WERI-Rb-1 (cell line): Measurements from ENCODE around the gene MMP19.

Experiments
- DNase-seq: peaks from one replicate; pipeline ENCODE4 v3.0.0-alpha.2; 2020
- H3K27ac ChIP-seq: fragments of 250-450 bp; sonication (Bioruptor Pico); 2 replicates; pipeline ENCODE4 v1.5.1; 2020; ENCODE audit warnings: mild to moderate bottlenecking, moderate library complexity
- H3K27me3 ChIP-seq: fragments of 250-450 bp; sonication (Bioruptor Pico); 2 replicates; pipeline ENCODE4 v1.5.1; 2021; ENCODE audit warnings: mild to moderate bottlenecking, low read depth, moderate library complexity; ENCODE audit not compliant: insufficient read depth, severe bottlenecking
- H3K36me3 ChIP-seq: fragments of 250-450 bp; sonication (Bioruptor Pico); 2 replicates; pipeline ENCODE4 v1.5.1; 2020; ENCODE audit warnings: mild to moderate bottlenecking, moderate library complexity
- H3K4me3 ChIP-seq: 2 replicates; pipeline ENCODE4 v1.5.1; 2011; ENCODE audit warnings: low read depth, mild to moderate bottlenecking, control low read depth, low read length
- H3K9me3 ChIP-seq: fragments of 250-450 bp; sonication (Bioruptor Pico); 2 replicates; pipeline ENCODE4 v1.5.1; 2021; ENCODE audit warnings: mild to moderate bottlenecking, moderate library complexity; ENCODE audit not compliant: severe bottlenecking
- TF ChIP-seq, protein P1 (sequence below): IDR thresholded peaks from 2 replicates; pipeline ENCODE4 v1.5.1; 2011; ENCODE audit warnings: low read depth, mild to moderate bottlenecking, control low read depth, inconsistent platforms, low read length

Gene MMP19

DNA sequence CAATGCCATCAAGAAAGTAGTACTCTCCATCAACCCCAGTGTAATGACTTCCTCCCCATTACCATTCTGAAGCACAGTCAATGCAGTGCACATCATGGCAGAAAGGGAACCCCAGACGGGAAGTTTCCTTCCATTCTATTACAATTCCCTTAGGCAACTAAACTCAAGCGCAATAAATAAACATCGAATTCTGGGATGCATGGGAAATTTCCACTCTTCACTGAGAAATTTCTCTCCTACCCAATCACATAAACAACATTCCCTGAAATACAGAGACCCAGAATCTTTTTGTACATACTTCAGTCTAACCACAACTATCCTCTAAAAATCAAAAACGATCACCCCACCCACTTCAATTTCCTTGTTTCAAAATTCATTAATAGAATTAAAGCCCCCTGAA lies 45.2 kb downstream of the MMP19 start:
- Histone ChIP-seq H3K9me3 (no peaks in the 10 kb centered on the region), H3K36me3 (peaks cover 83% of the 10 kb centered on the region), H3K27ac (no peak overlapping the region), H3K4me3 (no peak overlapping the region), H3K27me3 (no peaks in the 10 kb centered on the region)
- DNase-seq: no peak
- TF ChIP-seq, protein P1, sequence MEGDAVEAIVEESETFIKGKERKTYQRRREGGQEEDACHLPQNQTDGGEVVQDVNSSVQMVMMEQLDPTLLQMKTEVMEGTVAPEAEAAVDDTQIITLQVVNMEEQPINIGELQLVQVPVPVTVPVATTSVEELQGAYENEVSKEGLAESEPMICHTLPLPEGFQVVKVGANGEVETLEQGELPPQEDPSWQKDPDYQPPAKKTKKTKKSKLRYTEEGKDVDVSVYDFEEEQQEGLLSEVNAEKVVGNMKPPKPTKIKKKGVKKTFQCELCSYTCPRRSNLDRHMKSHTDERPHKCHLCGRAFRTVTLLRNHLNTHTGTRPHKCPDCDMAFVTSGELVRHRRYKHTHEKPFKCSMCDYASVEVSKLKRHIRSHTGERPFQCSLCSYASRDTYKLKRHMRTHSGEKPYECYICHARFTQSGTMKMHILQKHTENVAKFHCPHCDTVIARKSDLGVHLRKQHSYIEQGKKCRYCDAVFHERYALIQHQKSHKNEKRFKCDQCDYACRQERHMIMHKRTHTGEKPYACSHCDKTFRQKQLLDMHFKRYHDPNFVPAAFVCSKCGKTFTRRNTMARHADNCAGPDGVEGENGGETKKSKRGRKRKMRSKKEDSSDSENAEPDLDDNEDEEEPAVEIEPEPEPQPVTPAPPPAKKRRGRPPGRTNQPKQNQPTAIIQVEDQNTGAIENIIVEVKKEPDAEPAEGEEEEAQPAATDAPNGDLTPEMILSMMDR: no peak

DNA sequence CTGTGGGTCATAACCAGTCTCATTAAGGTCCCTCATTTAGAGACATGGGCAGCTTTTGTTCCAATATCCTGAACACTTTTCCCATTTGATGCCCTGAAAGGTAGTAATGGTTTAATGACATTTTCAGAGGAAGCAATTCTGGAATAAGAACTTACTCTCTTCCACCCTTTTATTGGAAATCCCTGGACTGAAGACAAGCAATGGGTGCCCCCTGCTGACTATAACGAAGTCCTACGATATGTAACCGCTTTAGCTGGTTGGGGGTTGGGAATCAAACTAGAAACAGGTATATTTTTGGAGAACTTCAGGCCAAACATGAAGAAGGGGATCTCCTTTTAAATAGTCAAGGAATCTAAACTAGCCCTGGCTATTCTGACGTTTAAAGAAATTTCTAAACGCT lies 45.7 kb downstream of the MMP19 start:
- no peaks in the 10 kb centered on the region for H3K27me3 ChIP-seq
- no peak overlapping the region for H3K4me3 ChIP-seq
- no peak overlapping the region for H3K27ac ChIP-seq
- H3K36me3 ChIP-seq: peaks cover 83% of the 10 kb centered on the region
- H3K9me3 ChIP-seq: no peaks in the 10 kb centered on the region
- DNase-seq: peak; percentile 37
- TF ChIP-seq, protein P1: peak; percentile 51

DNA sequence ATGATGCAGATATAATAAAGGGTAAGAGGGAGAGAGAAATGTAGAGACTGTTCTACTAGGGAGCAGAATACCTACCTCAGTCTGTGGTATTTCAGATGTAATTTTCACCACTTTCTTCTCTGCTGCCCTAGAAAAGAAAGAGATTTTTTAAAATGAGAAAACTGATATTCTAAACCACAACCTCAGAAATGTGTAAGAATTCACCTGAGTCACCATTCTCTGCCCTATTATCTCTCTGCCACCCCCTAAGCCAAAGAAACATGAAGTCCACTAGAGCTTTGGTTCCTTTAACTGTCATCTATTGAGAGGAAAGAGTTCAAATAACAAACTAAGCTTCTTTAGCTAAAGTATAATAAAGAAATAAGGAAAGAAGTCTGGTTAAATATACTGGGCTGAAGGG lies 46.8 kb downstream of the MMP19 start:
- Histone ChIP-seq H3K27ac (no peak overlapping the region), H3K4me3 (no peak overlapping the region), H3K27me3 (no peaks in the 10 kb centered on the region), H3K36me3 (peaks cover 83% of the 10 kb centered on the region), H3K9me3 (no peaks in the 10 kb centered on the region)
- no peak for DNase-seq
- TF ChIP-seq, protein P1: no peak

DNA sequence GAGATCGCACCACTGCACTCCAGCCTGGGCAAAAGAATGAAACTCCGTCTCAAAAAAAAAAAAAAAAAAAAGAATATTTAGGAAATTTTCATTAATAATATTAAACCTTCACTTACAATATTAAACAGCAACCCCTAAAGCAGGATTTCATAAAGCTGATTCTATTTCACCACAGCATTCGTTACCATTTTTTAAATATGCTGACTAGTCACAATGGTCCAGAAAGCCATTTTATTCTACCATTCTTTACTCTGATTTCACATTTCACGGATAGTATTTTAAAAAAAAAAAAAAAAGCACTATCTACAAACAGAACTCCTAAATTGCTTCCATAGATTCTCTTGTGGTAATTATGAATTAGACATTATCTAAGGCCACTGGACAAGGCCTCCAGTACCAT lies 52.8 kb downstream of the MMP19 start:
- Histone ChIP-seq H3K4me3 (no peak overlapping the region), H3K27ac (no peak overlapping the region), H3K27me3 (no peaks in the 10 kb centered on the region), H3K9me3 (no peaks in the 10 kb centered on the region), H3K36me3 (peaks cover 87% of the 10 kb centered on the region)
- DNase-seq: no peak
- TF ChIP-seq, protein P1: no peak

DNA sequence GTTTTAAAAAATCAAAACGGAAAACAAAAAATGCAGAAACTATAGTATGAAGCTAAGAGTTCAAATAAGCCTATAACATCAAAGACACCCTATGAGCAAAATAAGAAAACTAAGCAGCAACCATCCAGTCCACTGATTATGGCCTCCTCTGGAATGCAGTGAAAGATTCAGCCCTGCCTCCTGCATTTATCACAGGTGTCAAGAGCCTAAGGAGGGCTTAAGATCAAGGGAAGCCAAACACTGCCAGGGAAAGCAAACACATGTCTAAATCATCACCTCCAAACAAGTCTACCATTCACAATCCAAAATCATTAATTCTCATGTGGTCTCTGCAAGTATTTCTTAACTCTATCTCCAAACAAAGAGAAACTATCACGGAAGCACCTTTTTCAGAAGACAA lies 53.6 kb downstream of the MMP19 start:
- Histone ChIP-seq H3K27ac (no peak overlapping the region), H3K27me3 (no peaks in the 10 kb centered on the region), H3K4me3 (no peak overlapping the region), H3K9me3 (no peaks in the 10 kb centered on the region), H3K36me3 (peaks cover 88% of the 10 kb centered on the region)
- TF ChIP-seq, protein P1: no peak
- DNase-seq: no peak

DNA sequence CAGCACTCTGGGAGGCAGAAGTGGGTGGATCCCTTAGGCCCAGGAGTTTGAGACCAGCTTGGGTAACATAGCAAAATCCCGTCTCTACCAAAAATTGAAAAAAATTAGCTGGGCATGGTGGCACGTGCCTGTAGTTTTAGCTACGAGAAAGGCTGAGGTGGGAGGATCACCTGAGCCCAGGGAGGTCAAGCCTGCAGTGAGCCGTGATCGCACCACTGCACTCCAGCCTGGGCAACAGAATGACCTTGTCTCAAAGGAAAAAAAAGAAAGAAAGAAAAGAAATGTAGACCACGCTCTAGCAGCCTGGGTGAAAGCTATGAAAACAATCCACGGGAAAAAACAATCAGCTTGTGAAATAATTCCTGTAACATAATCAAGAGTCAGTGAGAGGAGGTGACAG lies 54.2 kb downstream of the MMP19 start:
- TF ChIP-seq, protein P1: no peak
- no peaks in the 10 kb centered on the region for H3K9me3 ChIP-seq
- peaks cover 88% of the 10 kb centered on the region for H3K36me3 ChIP-seq
- H3K4me3 ChIP-seq: no peak overlapping the region
- DNase-seq: no peak
- no peak overlapping the region for H3K27ac ChIP-seq
- no peaks in the 10 kb centered on the region for H3K27me3 ChIP-seq
